NCI-H2081 treated with DMSO at 0.1 percent for 48 hours (cell line): ENCODE measurements around the gene RRAS.

Source experiments
- DNase-seq: peaks from one replicate; lab custom pipeline; 2025; lab: John Stamatoyannopoulos, UW

RRAS gene

DNA sequence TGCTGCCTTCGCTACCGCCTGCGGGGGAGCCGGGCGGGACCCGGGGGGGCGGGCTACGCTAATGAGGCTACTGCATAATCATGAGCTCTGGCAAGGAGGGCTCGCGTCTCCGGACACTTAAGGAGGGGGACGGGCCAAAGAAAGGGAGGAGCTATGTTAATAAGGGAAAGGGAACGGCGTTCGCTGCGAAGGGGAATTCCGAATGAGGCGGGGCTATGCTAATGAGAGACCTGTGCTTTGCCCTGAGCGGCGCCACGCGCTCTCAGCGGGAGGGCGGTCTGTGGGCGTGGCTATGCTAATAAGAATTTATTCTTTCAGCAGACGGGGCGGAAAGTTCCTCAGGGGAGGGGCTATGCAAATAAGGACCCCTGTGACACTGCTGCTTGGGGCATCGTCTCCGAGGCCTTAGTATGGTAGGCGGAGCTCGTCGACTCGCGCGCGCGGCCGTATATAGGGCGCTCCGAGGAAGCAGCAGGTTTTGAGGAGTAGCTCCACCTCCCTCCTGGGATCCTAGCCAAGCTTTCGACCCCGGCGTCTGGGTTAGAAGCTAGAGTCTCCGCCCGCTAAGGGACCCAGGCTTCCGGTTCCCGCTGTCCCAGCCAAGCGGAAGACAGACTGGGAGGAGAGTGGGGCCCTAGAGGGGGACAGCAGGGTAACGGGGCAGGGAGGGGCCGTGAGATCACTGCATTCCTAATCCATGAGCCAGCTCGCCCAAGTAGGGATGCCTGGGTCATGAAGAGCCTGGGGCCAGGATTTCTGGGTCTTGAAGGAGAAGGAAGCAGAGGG lies at the start of gene RRAS:
Gene RRAS (minus strand): TSS at position 31 of the 786 bp plus-strand sequence. CDS start 45 bp downstream, outside the sequence.
- peak; percentile 98 for DNase-seq

- no peak for DNase-seq
These were observed 49.5 kb upstream of the RRAS start, which contains the start of gene ADM5 for GRCh38 chr19:49689133-49690078. ADM5 (plus strand) TSS chr19:49689594; CDS start chr19:49689838, 244 bp downstream.

DNA sequence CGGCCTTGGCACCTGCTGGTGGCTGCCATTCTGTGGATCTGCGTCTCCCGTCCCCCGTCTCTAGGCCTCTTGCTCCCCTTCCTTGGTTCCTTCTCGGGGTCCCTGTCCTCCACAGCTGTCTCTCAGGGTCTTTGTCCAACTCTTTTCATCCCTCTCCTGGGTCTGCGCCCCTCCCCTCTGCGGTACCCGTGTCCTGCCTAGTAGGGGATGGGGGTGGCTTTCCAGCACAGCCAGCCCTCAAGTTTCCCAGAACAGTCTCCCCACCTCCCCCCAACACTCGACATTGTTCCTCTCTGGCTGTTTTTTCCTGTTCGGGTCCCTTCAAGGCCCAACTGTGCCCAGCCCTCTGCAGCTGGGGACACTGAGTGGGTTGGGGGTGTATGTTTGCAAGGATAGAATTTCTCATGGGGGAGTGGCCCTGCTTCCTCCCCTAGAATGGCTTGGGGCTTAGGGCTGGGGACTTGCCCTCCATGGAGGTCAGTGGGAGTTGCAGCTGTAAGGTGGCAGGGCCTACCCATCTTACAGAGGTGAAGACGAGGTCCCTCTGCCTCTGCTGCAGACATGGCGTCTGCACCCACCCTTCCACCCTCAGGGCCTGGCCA lies 48.7 kb upstream of the RRAS start:
- DNase-seq = no peak

DNA sequence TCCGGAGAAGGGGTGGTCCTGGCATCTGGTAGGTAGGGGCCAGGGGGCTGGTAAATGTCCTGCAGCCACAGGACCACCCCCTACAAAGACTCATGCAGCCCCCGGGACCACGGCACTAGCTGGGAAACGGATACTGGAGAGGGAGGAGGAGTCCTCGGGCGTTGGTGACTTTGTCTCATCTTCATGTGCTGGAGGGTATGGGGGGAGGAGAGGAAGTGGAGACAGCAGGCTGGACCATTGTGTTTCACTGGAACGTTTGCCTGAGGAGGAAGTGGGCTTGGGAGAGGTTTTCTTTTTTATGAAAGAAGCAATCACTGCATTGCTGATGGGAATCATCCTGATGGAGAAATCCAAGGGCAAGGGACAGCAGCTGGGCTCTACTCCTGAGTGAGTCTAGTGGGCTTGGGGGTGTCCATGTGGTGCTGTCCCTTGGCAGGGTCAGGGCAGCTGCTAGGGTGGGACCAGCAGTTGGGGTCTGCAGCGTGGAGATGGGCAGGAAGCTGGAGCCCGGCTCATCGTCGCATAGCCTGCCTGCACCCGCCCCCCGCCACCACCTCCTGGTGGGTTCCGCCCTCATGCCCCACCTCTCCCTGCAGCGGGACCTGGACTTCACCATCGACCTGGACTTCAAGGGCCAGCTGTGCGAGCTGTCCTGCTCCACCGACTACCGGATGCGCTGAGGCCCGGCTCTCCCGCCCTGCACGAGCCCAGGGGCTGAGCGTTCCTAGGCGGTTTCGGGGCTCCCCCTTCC lies 47.8 kb upstream of the RRAS start:
- no peak for DNase-seq

DNA sequence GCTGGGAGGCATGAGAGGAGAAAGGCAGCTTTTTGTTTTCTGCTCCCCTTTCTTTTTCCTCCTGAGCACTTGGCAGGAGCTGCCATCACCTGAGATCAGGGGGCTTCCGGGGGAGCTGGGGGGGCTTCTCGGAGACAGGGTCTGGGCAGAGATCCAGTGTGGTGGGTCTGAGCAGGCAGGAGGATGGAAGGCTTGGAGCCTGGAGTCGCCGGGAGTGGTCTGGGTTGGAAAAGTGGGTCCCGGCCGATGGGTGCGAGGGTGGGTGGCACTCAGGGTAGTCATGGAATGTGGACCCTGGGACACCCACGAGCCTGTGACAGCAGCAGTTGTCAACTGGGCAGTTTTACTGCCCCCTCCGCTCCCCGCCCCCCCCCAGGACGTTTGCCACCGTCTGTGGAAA lies 47.2 kb upstream of the RRAS start:
- DNase-seq = no peak

DNA sequence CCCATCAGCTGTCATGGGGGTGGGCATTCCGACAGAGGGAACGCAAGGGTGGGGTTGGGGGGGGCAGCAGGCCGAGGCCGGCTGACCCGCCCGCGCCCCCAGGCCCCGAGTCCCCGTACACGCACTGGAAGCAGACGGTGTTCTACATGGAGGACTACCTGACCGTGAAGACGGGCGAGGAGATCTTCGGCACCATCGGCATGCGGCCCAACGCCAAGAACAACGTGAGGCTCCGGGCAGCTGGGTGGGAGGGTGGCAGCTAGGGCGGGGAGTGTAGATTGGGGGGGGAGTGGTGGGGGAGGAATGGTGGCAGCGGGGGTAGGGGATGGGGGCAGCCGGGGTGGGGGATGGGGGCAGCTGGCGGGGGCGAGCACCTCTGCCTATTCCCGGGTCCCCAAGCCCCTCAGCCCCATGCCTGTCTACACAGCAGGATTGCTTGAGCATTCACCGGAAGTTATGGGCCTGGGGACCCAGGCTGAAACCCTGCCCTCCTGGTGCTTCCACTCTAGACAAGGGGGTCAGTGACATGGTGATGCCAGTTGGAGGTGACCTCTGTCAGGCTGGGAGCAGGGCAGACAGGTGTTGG lies 46.7 kb upstream of the RRAS start:
- DNase-seq = no peak

DNA sequence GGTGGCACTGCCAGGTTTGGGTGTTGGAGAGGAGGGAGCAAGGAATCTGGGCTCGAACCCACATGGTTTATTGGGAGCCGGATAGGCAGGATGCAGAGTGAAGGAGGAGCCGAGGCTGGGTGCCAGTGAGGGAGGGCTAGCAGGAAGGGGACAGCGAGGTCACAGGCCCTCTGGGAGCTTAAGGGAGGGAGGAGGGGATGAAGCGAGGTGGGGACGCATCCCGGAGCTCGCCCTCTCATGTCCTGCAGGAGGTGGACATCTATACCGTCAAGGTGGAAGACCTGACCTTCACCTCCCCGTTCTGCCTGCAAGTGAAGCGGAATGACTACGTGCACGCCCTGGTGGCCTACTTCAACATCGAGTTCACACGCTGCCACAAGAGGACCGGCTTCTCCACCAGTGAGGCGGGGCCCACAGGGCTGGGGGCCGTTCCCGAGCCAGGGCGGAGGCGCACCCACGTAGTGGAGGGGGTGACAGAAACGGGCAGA lies 45.9 kb upstream of the RRAS start:
- no peak for DNase-seq

GRCh38 chr19:49684983-49685553 lies 45.1 kb upstream of the RRAS start:
- DNase-seq = no peak

GRCh38 chr19:49684251-49684982 lies 44.5 kb upstream of the RRAS start:
- no peak for DNase-seq

GRCh38 chr19:49683814-49684250 lies 43.9 kb upstream of the RRAS start:
- DNase-seq = no peak

- no peak for DNase-seq
These were observed 42.3 kb upstream of the RRAS start for GRCh38 chr19:49682274-49682673.

DNA sequence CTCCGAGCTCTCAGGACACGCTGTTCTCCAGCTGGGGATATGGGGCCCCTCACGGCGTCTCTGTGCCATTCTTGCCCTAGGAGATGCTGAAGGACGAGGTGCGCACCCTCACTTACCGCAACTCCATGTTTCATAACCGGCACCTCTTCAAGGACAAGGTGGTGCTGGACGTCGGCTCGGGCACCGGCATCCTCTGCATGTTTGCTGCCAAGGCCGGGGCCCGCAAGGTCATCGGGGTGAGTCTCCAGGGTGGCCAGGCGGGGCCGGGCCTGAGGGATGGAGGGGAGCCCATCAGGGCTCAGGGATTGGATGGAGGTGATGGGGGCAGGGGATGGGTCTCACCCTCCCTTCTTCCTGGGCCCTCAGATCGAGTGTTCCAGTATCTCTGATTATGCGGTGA lies 41.9 kb upstream of the RRAS start:
- no peak for DNase-seq

DNA sequence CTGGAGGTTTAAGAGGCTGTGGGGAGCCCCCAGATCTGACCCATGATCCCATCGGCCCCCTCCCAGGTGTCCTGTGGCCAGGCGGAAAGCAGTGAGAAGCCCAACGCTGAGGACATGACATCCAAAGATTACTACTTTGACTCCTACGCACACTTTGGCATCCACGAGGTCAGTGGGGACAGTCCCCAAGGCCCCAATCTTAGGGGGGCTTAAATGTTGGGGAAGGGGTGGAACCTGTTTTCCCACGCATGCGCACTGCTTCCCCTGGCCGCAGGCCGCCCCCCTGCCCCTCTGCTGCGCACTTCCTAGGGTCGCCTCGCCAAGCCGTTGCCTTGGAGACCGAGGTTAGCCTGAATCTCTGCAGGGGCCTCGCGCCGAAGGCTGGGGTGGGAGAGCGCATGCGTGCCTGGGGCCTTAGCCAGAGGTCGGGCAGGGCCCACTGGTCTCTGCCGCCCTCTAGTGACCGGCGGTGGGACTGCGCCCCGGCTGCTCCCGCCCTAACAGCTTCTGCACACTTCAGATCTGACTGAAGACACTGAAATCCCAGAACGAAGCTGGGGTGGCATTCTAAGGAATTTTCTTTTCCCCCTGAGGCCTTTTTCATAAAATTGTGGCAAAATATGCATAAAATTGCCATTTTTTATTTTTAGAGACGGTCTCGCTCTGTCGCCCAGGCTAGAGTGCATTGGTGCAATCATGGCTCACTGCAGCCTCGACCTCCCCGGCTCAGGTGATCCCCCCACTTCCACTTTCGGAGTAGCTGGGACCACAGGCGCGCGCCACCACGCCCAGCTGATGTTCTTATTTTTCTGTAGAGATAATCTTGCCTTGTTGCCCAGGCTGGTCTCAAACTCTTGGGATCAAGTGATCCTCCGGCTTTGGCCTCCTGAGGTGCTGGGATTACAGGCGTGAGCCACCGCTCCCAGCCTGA lies 40.7 kb upstream of the RRAS start:
- DNase-seq = peak; percentile 21

DNA sequence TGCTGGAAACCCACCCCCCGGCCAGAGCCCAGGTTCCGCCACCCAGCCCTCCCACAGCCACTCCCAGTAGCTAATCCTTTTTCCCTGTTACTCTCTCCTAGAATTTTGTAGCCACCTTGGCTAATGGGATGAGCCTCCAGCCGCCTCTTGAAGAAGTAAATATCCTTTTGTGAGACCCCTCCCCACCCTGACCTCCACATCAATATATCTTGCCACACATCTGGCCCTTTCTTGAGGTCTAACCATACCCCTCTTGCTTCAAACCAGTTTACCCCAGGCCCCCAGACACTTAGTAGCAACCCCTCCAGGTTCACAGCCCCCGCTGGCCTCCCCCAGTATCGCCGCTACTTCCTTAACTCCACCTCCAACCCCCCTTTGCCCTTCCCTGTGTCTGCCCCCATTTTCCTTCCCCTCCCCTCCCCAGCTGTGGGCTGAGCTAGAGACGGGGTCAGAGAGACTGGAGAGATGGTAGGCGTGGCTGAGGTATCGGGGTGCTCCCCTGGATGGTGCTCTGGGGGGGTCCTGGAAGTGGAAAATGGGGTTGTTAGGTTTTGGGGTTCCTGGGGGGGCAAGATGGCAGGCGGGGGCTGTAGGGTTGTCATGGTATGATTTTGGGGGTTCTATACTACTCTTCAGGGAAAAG lies 39.9 kb upstream of the RRAS start:
- no peak for DNase-seq

DNA sequence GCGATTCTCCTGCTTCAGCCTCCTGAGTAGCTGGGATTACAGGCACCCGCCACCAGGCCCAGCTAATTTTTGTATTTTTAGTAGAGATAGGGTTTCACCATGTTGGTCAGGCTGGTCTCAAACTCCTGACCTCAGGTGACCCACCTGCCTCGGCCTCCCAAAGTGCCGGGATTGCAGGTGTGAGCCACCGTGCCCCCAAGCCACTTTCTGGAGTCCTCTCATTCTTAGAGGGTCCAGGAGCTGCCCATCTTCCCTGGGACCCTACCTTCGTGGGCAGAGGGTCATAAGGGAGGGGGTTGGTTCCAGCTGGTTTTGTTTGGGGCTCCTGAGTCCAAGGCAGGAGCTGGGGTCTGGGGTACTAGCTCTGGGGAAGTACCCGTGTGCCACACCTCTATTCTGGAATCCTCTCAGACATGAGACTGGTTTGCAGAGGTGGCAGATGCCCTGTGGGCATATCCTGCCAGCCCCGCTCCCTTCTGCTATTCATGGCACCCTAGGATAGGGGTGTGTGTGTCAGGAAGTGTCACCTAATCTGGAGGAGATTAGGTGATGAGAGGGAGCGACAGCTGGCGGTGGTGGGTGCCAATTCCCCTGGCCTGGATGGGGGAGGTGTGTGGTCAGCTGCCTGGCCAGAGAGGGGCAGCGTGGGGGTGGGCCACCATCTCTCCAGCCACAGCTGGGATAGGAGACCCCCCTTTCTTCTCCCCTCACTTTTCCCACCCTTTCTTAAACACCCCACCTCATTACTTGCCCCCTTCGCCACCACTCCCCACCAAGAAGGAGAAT lies 39.2 kb upstream of the RRAS start:
- DNase-seq = no peak

DNA sequence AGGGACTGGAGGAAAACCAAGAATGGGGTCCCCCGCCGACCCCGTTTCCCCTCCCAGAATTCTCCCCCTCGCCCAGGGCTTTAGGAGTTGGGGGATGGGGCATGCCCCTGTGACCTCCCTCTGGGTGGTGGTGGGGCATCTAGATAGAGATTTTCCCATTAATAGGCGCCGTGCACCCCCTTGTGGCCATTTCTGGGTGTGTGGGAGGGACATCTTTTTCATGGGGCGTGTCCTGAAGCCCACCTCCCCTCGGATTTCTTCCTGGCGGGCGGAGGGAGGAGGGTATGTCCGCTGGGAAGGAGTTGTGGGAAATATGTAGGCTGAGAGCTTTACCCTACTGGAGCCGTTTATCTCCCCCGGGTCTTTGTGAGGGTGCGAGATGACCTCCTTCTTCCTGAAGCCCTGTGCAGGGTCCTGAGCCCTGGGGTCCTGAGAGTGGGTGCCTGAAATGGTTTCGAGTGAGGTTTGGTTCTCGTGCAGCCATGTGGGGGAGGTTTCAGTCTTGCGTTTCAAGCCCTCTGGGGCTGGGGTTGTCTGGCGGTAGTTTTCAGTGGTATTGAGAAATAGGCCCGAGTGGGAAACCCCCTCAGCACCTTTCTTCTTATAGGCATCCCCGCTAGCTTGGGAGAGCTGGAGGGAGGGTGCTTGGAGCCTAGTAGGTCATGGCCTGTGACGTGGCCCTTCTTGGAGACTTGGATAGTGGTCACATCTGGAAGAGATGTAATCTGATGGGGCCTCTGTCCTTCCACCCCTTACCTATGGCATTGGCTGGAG lies 38.1 kb upstream of the RRAS start:
- no peak for DNase-seq
